HEK293 (cell line): ENCODE measurements around the gene WRAP53.

Experiments used
- ATF2 ChIP-seq: fragments of 450-650 bp; formaldehyde crosslinking; IDR thresholded peaks from 2 replicates; pipeline ENCODE4 v1.5.1; 2016; ENCODE audit warnings: missing biosample characterization, missing genetic modification characterization, low read depth
- BCL11B ChIP-seq: fragments of 450-650 bp; formaldehyde crosslinking; IDR thresholded peaks from 2 replicates; pipeline ENCODE4 v1.5.1; 2016; ENCODE audit warnings: low read depth, missing biosample characterization, missing genetic modification characterization
- GLIS1 ChIP-seq: fragments of 450-650 bp; formaldehyde crosslinking; IDR thresholded peaks from 2 replicates; pipeline ENCODE4 v1.5.1; 2016; ENCODE audit warnings: missing biosample characterization, missing genetic modification characterization
- HOXD13 ChIP-seq: sonication (generic); formaldehyde crosslinking; IDR thresholded peaks from 2 replicates; pipeline ENCODE4 v1.8.0; 2022; ENCODE audit warnings: missing genetic modification reagents, borderline replicate concordance
- IKZF3 ChIP-seq: fragments of 450-650 bp; IDR thresholded peaks from 2 replicates; pipeline ENCODE4 v1.5.0; 2018; ENCODE audit warnings: missing biosample characterization, mild to moderate bottlenecking, missing genetic modification characterization, moderate library complexity
- KLF1 ChIP-seq: fragments of 450-650 bp; formaldehyde crosslinking; IDR thresholded peaks from 2 replicates; pipeline ENCODE4 v1.5.1; 2016; ENCODE audit warnings: missing biosample characterization, missing genetic modification characterization
- KLF9 ChIP-seq: fragments of 450-650 bp; formaldehyde crosslinking; IDR thresholded peaks from 2 replicates; pipeline ENCODE4 v1.5.1; 2016; ENCODE audit warnings: missing biosample characterization, missing genetic modification characterization, low read depth
- PATZ1 ChIP-seq: fragments of 450-650 bp; formaldehyde crosslinking; IDR thresholded peaks from 2 replicates; pipeline ENCODE4 v1.5.1; 2016; ENCODE audit warnings: missing biosample characterization, missing genetic modification characterization
- SETDB1 ChIP-seq: IDR thresholded peaks from one replicate; pipeline ENCODE4 v1.6.1; 2017; ENCODE audit warnings: mild to moderate bottlenecking, low read length, moderate library complexity, mixed read lengths; ENCODE audit not compliant: insufficient read length
- SP2 ChIP-seq: fragments of 450-650 bp; formaldehyde crosslinking; IDR thresholded peaks from 2 replicates; pipeline ENCODE4 v1.5.1; 2016; ENCODE audit warnings: missing biosample characterization, missing genetic modification characterization
- SP3 ChIP-seq: fragments of 450-650 bp; formaldehyde crosslinking; IDR thresholded peaks from 2 replicates; pipeline ENCODE4 v1.5.1; 2016; ENCODE audit warnings: missing biosample characterization, missing genetic modification characterization
- SP7 ChIP-seq: fragments of 450-650 bp; formaldehyde crosslinking; IDR thresholded peaks from 2 replicates; pipeline ENCODE4 v1.5.1; 2016; ENCODE audit warnings: missing biosample characterization, missing genetic modification characterization
- ZBTB11 ChIP-seq: fragments of 450-650 bp; formaldehyde crosslinking; conservative IDR thresholded peaks from 2 replicates; pipeline ENCODE4 v1.5.1; 2016; ENCODE audit warnings: low read depth, missing biosample characterization, missing genetic modification characterization
- ZBTB21 ChIP-seq: fragments of 450-650 bp; formaldehyde crosslinking; IDR thresholded peaks from 2 replicates; pipeline ENCODE4 v1.5.1; 2017; ENCODE audit warnings: missing biosample characterization, missing genetic modification characterization
- ZBTB26 ChIP-seq: fragments of 450-650 bp; formaldehyde crosslinking; optimal IDR thresholded peaks from 2 replicates; pipeline ENCODE3; 2016; ENCODE audit warnings: missing biosample characterization, mild to moderate bottlenecking, missing genetic modification characterization
- ZBTB7A ChIP-seq: fragments of 450-650 bp; formaldehyde crosslinking; IDR thresholded peaks from 2 replicates; pipeline ENCODE4 v1.5.1; 2016; ENCODE audit warnings: low read depth, missing biosample characterization, missing genetic modification characterization
- ZFP69B ChIP-seq: fragments of 450-650 bp; formaldehyde crosslinking; IDR thresholded peaks from 2 replicates; pipeline ENCODE4 v1.5.1; 2016; ENCODE audit warnings: missing biosample characterization, missing genetic modification characterization
- ZNF121 ChIP-seq: fragments of 450-650 bp; formaldehyde crosslinking; IDR thresholded peaks from 2 replicates; pipeline ENCODE4 v1.5.1; 2016; ENCODE audit warnings: missing biosample characterization, missing genetic modification characterization
- ZNF140 ChIP-seq: fragments of 450-650 bp; formaldehyde crosslinking; IDR thresholded peaks from 2 replicates; pipeline ENCODE4 v1.5.1; 2016; ENCODE audit warnings: missing biosample characterization, missing genetic modification characterization
- ZNF239 ChIP-seq: fragments of 450-650 bp; formaldehyde crosslinking; IDR thresholded peaks from 2 replicates; pipeline ENCODE4 v1.5.1; 2016; ENCODE audit warnings: missing biosample characterization, missing genetic modification characterization
- ZNF341 ChIP-seq: fragments of 450-650 bp; formaldehyde crosslinking; IDR thresholded peaks from 2 replicates; pipeline ENCODE4; 2016; ENCODE audit warnings: low read depth, missing biosample characterization, missing genetic modification characterization
- ZNF366 ChIP-seq: fragments of 450-650 bp; formaldehyde crosslinking; conservative IDR thresholded peaks from 2 replicates; pipeline ENCODE4 v1.5.1; 2016; ENCODE audit warnings: missing biosample characterization, missing genetic modification characterization
- ZNF394 ChIP-seq: fragments of 450-650 bp; formaldehyde crosslinking; IDR thresholded peaks from 2 replicates; pipeline ENCODE4 v1.5.1; 2016; ENCODE audit warnings: missing biosample characterization, missing genetic modification characterization, mild to moderate bottlenecking, moderate library complexity, borderline replicate concordance
- ZNF423 ChIP-seq: fragments of 450-650 bp; formaldehyde crosslinking; IDR thresholded peaks from 2 replicates; pipeline ENCODE4 v1.5.1; 2016; ENCODE audit warnings: missing biosample characterization, missing genetic modification characterization
- ZNF600 ChIP-seq: fragments of 450-650 bp; formaldehyde crosslinking; IDR thresholded peaks from 2 replicates; pipeline ENCODE4 v1.5.1; 2016; ENCODE audit warnings: missing biosample characterization, missing genetic modification characterization
- ZNF610 ChIP-seq: fragments of 450-650 bp; formaldehyde crosslinking; IDR thresholded peaks from 2 replicates; pipeline ENCODE4 v1.5.1; 2016; ENCODE audit warnings: missing biosample characterization, missing genetic modification characterization, borderline replicate concordance
- ZNF664 ChIP-seq: fragments of 450-650 bp; formaldehyde crosslinking; IDR thresholded peaks from 2 replicates; pipeline ENCODE4 v1.5.1; 2016; ENCODE audit warnings: missing biosample characterization, missing genetic modification characterization
- ZNF704 ChIP-seq: fragments of 450-650 bp; formaldehyde crosslinking; IDR thresholded peaks from 2 replicates; pipeline ENCODE4 v1.5.1; 2016; ENCODE audit warnings: missing biosample characterization, missing genetic modification characterization
- ZNF707 ChIP-seq: fragments of 450-650 bp; formaldehyde crosslinking; IDR thresholded peaks from 2 replicates; pipeline ENCODE4 v1.5.1; 2016; ENCODE audit warnings: missing biosample characterization, missing genetic modification characterization
- ZNF76 ChIP-seq: fragments of 450-650 bp; formaldehyde crosslinking; IDR thresholded peaks from 2 replicates; pipeline ENCODE4; 2016; ENCODE audit warnings: low read depth, missing biosample characterization, missing genetic modification characterization, borderline replicate concordance
- ZNF785 ChIP-seq: fragments of 450-650 bp; formaldehyde crosslinking; IDR thresholded peaks from 2 replicates; pipeline ENCODE4 v1.5.1; 2016; ENCODE audit warnings: missing biosample characterization, missing genetic modification characterization
- ZNF792 ChIP-seq: fragments of 450-650 bp; formaldehyde crosslinking; IDR thresholded peaks from 2 replicates; pipeline ENCODE4 v1.5.1; 2016; ENCODE audit warnings: missing biosample characterization, missing genetic modification characterization

Gene WRAP53

GRCh38 chr17:7685533-7686221, 2.6 kb upstream of the WRAP53 start (continued):
- TF ChIP-seq KLF9 (tag by site-specific recombination) (peak; percentile 90), ZBTB11 (peak; percentile 98), SP7 (tag by site-specific recombination) (peak; percentile 72), ZNF366 (peak; percentile 47; the same call in 1 of the 2 replicates), ZNF785 (tag by site-specific recombination) (no peak), GLIS1 (peak; percentile 86), ZNF704 (no peak), ZFP69B (tag by site-specific recombination) (peak; percentile 41; the same call in 1 of the 2 replicates), ZNF341 (tag by site-specific recombination) (peak; percentile 9; the same call in 1 of the 2 replicates), ZNF239 (tag by site-specific recombination) (peak; percentile 59; the same call in 1 of the 2 replicates), SP2 (tag by site-specific recombination) (peak; percentile 88), SP3 (tag by site-specific recombination) (peak; percentile 87), ZNF707 (no peak), ZNF394 (tag by site-specific recombination) (0 out of 2 replicates have a peak, but pooled peaks have one; percentile 20), IKZF3 (tag by site-specific recombination) (peak; percentile 86), ZNF121 (no peak), ZNF76 (tag by site-specific recombination) (peak; percentile 75), ATF2 (tag by site-specific recombination) (peak; percentile 96), SETDB1 (no peak), PATZ1 (tag by site-specific recombination) (peak; percentile 55), ZNF423 (no peak), ZNF600 (tag by site-specific recombination) (peak; percentile 92), ZNF792 (tag by site-specific recombination) (0 out of 2 replicates have a peak, but pooled peaks have one; percentile 58), ZBTB21 (tag by site-specific recombination) (peak; percentile 69; the same call in 1 of the 2 replicates), KLF1 (tag by site-specific recombination) (peak; percentile 39; the same call in 1 of the 2 replicates), ZNF664 (no peak), ZNF140 (no peak), BCL11B (tag by site-specific recombination) (peak; percentile 41; the same call in 1 of the 2 replicates), HOXD13 (CRISPR knock-in tag) (no peak), ZBTB7A (tag by site-specific recombination) (peak; percentile 53; the same call in 1 of the 2 replicates), ZNF610 (peak; percentile 30; the same call in 1 of the 2 replicates), ZBTB26 (tag by site-specific recombination) (peak; percentile 20)
